ENCODE data around the gene CTDSP2.
"Not testable (repeated sequence)": the region's sequence is repeated elsewhere in the genome, so short reads cannot be mapped to it uniquely, and the experiment has no call there.

CTDSP2 gene

GRCh38 chr12:57882575-57882974 is 36.0 kb upstream of the CTDSP2 start:
- no peak overlapping the region for H3K4me3 ChIP-seq (ENCODE audit: insufficient read depth, low read length, poor library complexity, severe bottlenecking)
- no peaks in the 10 kb centered on the region for H3K79me2 ChIP-seq (ENCODE audit: insufficient read depth, low read length)
- H3F3A ChIP-seq (ENCODE audit: insufficient read depth): no peaks in the 10 kb centered on the region
- TF ChIP-seq CTCF (IDR thresholded peaks at IDR 0.05; ENCODE audit: insufficient read depth, low read length, poor library complexity, severe bottlenecking) (no peak), EZH2phosphoT487 (conservative IDR thresholded peaks at IDR 0.05; ENCODE audit: low read length) (no peak)
- no peaks in the 10 kb centered on the region for H4K20me1 ChIP-seq (ENCODE audit: low read depth, low read length)
- no peaks in the 10 kb centered on the region for H3K27me3 ChIP-seq (ENCODE audit: low read length)
- H3K9me2 ChIP-seq (replicated peaks; ENCODE audit: insufficient read depth, low read length): no peaks in the 10 kb centered on the region
- no peak overlapping the region for H3K27ac ChIP-seq (ENCODE audit: low read depth, low read length)
- no peak overlapping the region for H3K9ac ChIP-seq (ENCODE audit: low read length)
- H2AFZ ChIP-seq (ENCODE audit: low read depth, low read length, severe bottlenecking): no peak overlapping the region
- H3K9me3 ChIP-seq (ENCODE audit: insufficient read depth, low read length): no peaks in the 10 kb centered on the region
- H3K4me2 ChIP-seq (ENCODE audit: low read depth, low read length, poor library complexity, severe bottlenecking): no peak overlapping the region
- no peaks in the 10 kb centered on the region for H3K36me3 ChIP-seq (ENCODE audit: low read length)

- no peak overlapping the region for H3K27ac ChIP-seq (ENCODE audit: low read depth, low read length)
- H2AFZ ChIP-seq (ENCODE audit: low read depth, low read length, severe bottlenecking): no peak overlapping the region
- H3K36me3 ChIP-seq (ENCODE audit: low read length): no peaks in the 10 kb centered on the region
- H3K9ac ChIP-seq (ENCODE audit: low read length): no peak overlapping the region
- no peaks in the 10 kb centered on the region for H3K79me2 ChIP-seq (ENCODE audit: insufficient read depth, low read length)
- no peak overlapping the region for H3K4me3 ChIP-seq (ENCODE audit: insufficient read depth, low read length, poor library complexity, severe bottlenecking)
- no peaks in the 10 kb centered on the region for H4K20me1 ChIP-seq (ENCODE audit: low read depth, low read length)
- no peaks in the 10 kb centered on the region for H3F3A ChIP-seq (ENCODE audit: insufficient read depth)
- TF ChIP-seq CTCF (IDR thresholded peaks at IDR 0.05; ENCODE audit: insufficient read depth, low read length, poor library complexity, severe bottlenecking): no peak
- no peak for TF ChIP-seq EZH2phosphoT487 (conservative IDR thresholded peaks at IDR 0.05; ENCODE audit: low read length)
- H3K4me2 ChIP-seq (ENCODE audit: low read depth, low read length, poor library complexity, severe bottlenecking): no peak overlapping the region
- H3K27me3 ChIP-seq (ENCODE audit: low read length): no peaks in the 10 kb centered on the region
- H3K9me3 ChIP-seq (ENCODE audit: insufficient read depth, low read length): no peaks in the 10 kb centered on the region
- H3K9me2 ChIP-seq (replicated peaks; ENCODE audit: insufficient read depth, low read length): no peaks in the 10 kb centered on the region
These were observed 34.9 kb upstream of the CTDSP2 start for GRCh38 chr12:57881475-57881874.

GRCh38 chr12:57881035-57881434 is 34.5 kb upstream of the CTDSP2 start:
- not testable (repeated sequence) for H2AFZ ChIP-seq (ENCODE audit: low read depth, low read length, severe bottlenecking); H3K27ac ChIP-seq (ENCODE audit: low read depth, low read length); H3K4me2 ChIP-seq (ENCODE audit: low read depth, low read length, poor library complexity, severe bottlenecking)

GRCh38 chr12:57877876-57878275 is 31.3 kb upstream of the CTDSP2 start:
- Histone ChIP-seq H3K9me3 (ENCODE audit: insufficient read depth, low read length) (no peaks in the 10 kb centered on the region), H3K27me3 (ENCODE audit: low read length) (no peaks in the 10 kb centered on the region), H2AFZ (ENCODE audit: low read depth, low read length, severe bottlenecking) (no peak overlapping the region), H4K20me1 (ENCODE audit: low read depth, low read length) (no peaks in the 10 kb centered on the region), H3K4me2 (ENCODE audit: low read depth, low read length, poor library complexity, severe bottlenecking) (no peak overlapping the region), H3K9me2 (replicated peaks; ENCODE audit: insufficient read depth, low read length) (no peaks in the 10 kb centered on the region), H3F3A (ENCODE audit: insufficient read depth) (no peaks in the 10 kb centered on the region), H3K27ac (ENCODE audit: low read depth, low read length) (no peak overlapping the region), H3K36me3 (ENCODE audit: low read length) (no peaks in the 10 kb centered on the region), H3K4me3 (ENCODE audit: insufficient read depth, low read length, poor library complexity, severe bottlenecking) (no peak overlapping the region), H3K79me2 (ENCODE audit: insufficient read depth, low read length) (no peaks in the 10 kb centered on the region), H3K9ac (ENCODE audit: low read length) (no peak overlapping the region)
- TF ChIP-seq CTCF (IDR thresholded peaks at IDR 0.05; ENCODE audit: insufficient read depth, low read length, poor library complexity, severe bottlenecking): no peak
- TF ChIP-seq EZH2phosphoT487 (conservative IDR thresholded peaks at IDR 0.05; ENCODE audit: low read length): no peak

More at GRCh38 chr12:57881035-57881434, 34.5 kb upstream of the CTDSP2 start:
- not testable (repeated sequence) for H3K9ac ChIP-seq (ENCODE audit: low read length); H4K20me1 ChIP-seq (ENCODE audit: low read depth, low read length); H3K4me3 ChIP-seq (ENCODE audit: insufficient read depth, low read length, poor library complexity, severe bottlenecking); H3K27me3 ChIP-seq (ENCODE audit: low read length); H3K9me2 ChIP-seq (replicated peaks; ENCODE audit: insufficient read depth, low read length); H3K9me3 ChIP-seq (ENCODE audit: insufficient read depth, low read length); H3K79me2 ChIP-seq (ENCODE audit: insufficient read depth, low read length); H3K36me3 ChIP-seq (ENCODE audit: low read length); H3F3A ChIP-seq (ENCODE audit: insufficient read depth)

All from SU-DHL-6 (cell line).